HEK293 (cell line): ENCODE data around the gene SLMAP.

ENCODE experiments used
- CTCF ChIA-PET: fragments of 350-600 bp; formaldehyde crosslinking; extraction: SDS; loops from one replicate; lab custom pipeline; 2021; ENCODE audit warnings: antibody characterized with exemption; lab: Yijun Ruan, JAX
- POLR2A ChIA-PET: fragments of 300-600 bp; formaldehyde crosslinking; extraction: SDS; loops from one replicate; lab custom pipeline; 2020; ENCODE audit warnings: antibody characterized with exemption, inconsistent platforms; lab: Yijun Ruan, JAX
- H3K27ac ChIP-seq: fragments of 200-500 bp; sonication (Bioruptor generic); 2 replicates; pipeline ENCODE4 v1.5.1; 2014; ENCODE audit warnings: low read depth, low read length, control low read depth, inconsistent platforms; ENCODE audit errors: extremely low read depth
- H3K36me3 ChIP-seq, 2 experiments: fragments of 200-500 bp in 1 of 2; sonication (Bioruptor generic) in 1 of 2; 1 replicate in 1 of 2; 2 replicates in 1 of 2; pipeline ENCODE4 v1.5.1; 2014 to 2017; ENCODE audit warnings: inconsistent platforms in 2 of 2, low read length in 2 of 2; ENCODE audit not compliant: control insufficient read depth in 2 of 2, insufficient read depth in 1 of 2
- H3K4me1 ChIP-seq: fragments of 200-500 bp; sonication (Bioruptor generic); 2 replicates; pipeline ENCODE4 v1.5.1; 2014; ENCODE audit warnings: mild to moderate bottlenecking, low read length, inconsistent platforms; ENCODE audit not compliant: control insufficient read depth, insufficient read depth
- H3K4me3 ChIP-seq: 2 replicates; pipeline ENCODE4 v1.5.1; 2011; ENCODE audit warnings: low read depth, mild to moderate bottlenecking, control low read depth, low read length, moderate library complexity
- H3K9me3 ChIP-seq: fragments of 200-500 bp; sonication (Bioruptor generic); 2 replicates; pipeline ENCODE4 v1.5.1; 2014; ENCODE audit warnings: low read depth, low read length, inconsistent platforms; ENCODE audit not compliant: control insufficient read depth, insufficient read depth
- GFI1B ChIP-seq: fragments of 450-650 bp; formaldehyde crosslinking; IDR thresholded peaks from 2 replicates; pipeline ENCODE4 v1.5.1; 2016; ENCODE audit warnings: missing biosample characterization, missing genetic modification characterization
- GLIS1 ChIP-seq: fragments of 450-650 bp; formaldehyde crosslinking; IDR thresholded peaks from 2 replicates; pipeline ENCODE4 v1.5.1; 2016; ENCODE audit warnings: missing biosample characterization, missing genetic modification characterization
- KLF1 ChIP-seq: fragments of 450-650 bp; formaldehyde crosslinking; IDR thresholded peaks from 2 replicates; pipeline ENCODE4 v1.5.1; 2016; ENCODE audit warnings: missing biosample characterization, missing genetic modification characterization
- KLF16 ChIP-seq: fragments of 450-650 bp; formaldehyde crosslinking; IDR thresholded peaks from 2 replicates; pipeline ENCODE4 v1.5.1; 2017; ENCODE audit warnings: missing biosample characterization, missing genetic modification characterization
- MYNN ChIP-seq: fragments of 450-650 bp; formaldehyde crosslinking; IDR thresholded peaks from 2 replicates; pipeline ENCODE4 v1.5.1; 2016; ENCODE audit warnings: missing biosample characterization, missing genetic modification characterization, borderline replicate concordance
- SCRT1 ChIP-seq: fragments of 450-650 bp; formaldehyde crosslinking; IDR thresholded peaks from 2 replicates; pipeline ENCODE4 v1.5.1; 2016; ENCODE audit warnings: missing biosample characterization, missing genetic modification characterization, borderline replicate concordance
- SP3 ChIP-seq: fragments of 450-650 bp; formaldehyde crosslinking; IDR thresholded peaks from 2 replicates; pipeline ENCODE4 v1.5.1; 2016; ENCODE audit warnings: missing biosample characterization, missing genetic modification characterization
- ZBTB1 ChIP-seq: fragments of 450-650 bp; formaldehyde crosslinking; IDR thresholded peaks from 2 replicates; pipeline ENCODE4 v1.5.1; 2016; ENCODE audit warnings: missing biosample characterization, missing genetic modification characterization
- ZBTB7A ChIP-seq: fragments of 450-650 bp; formaldehyde crosslinking; IDR thresholded peaks from 2 replicates; pipeline ENCODE4 v1.5.1; 2016; ENCODE audit warnings: low read depth, missing biosample characterization, missing genetic modification characterization
- ZFP37 ChIP-seq: fragments of 450-650 bp; formaldehyde crosslinking; IDR thresholded peaks from 2 replicates; pipeline ENCODE4 v1.5.1; 2016; ENCODE audit warnings: missing biosample characterization, missing genetic modification characterization
- ZFP41 ChIP-seq: fragments of 450-650 bp; formaldehyde crosslinking; IDR thresholded peaks from 2 replicates; pipeline ENCODE4 v1.5.1; 2016; ENCODE audit warnings: missing biosample characterization, missing genetic modification characterization, borderline replicate concordance
- ZNF112 ChIP-seq: fragments of 450-650 bp; formaldehyde crosslinking; IDR thresholded peaks from 2 replicates; pipeline ENCODE4 v1.5.0; 2017; ENCODE audit warnings: missing biosample characterization, missing genetic modification characterization
- ZNF184 ChIP-seq: fragments of 450-650 bp; IDR thresholded peaks from 2 replicates; pipeline ENCODE4 v1.5.1; 2018; ENCODE audit warnings: missing biosample characterization, mild to moderate bottlenecking, missing genetic modification characterization
- ZNF19 ChIP-seq: fragments of 450-650 bp; formaldehyde crosslinking; IDR thresholded peaks from 2 replicates; pipeline ENCODE4; 2016; ENCODE audit warnings: missing biosample characterization, missing genetic modification characterization, low read depth
- ZNF211 ChIP-seq: fragments of 450-650 bp; formaldehyde crosslinking; IDR thresholded peaks from 2 replicates; pipeline ENCODE4 v1.5.1; 2016; ENCODE audit warnings: low read depth, missing biosample characterization, missing genetic modification characterization
- ZNF394 ChIP-seq: fragments of 450-650 bp; formaldehyde crosslinking; IDR thresholded peaks from 2 replicates; pipeline ENCODE4 v1.5.1; 2016; ENCODE audit warnings: missing biosample characterization, missing genetic modification characterization, mild to moderate bottlenecking, moderate library complexity, borderline replicate concordance
- ZNF48 ChIP-seq: fragments of 450-650 bp; formaldehyde crosslinking; IDR thresholded peaks from 2 replicates; pipeline ENCODE4 v1.5.1; 2016; ENCODE audit warnings: missing biosample characterization, missing genetic modification characterization
- ZNF560 ChIP-seq: fragments of 450-650 bp; formaldehyde crosslinking; IDR thresholded peaks from 2 replicates; pipeline ENCODE4 v1.5.1; 2017; ENCODE audit warnings: missing biosample characterization, missing genetic modification characterization, borderline replicate concordance
- ZNF626 ChIP-seq: fragments of 450-650 bp; sonication (Bioruptor Pico); formaldehyde crosslinking; IDR thresholded peaks from 2 replicates; pipeline ENCODE4 v1.5.1; 2018; ENCODE audit warnings: missing biosample characterization, missing genetic modification characterization, inconsistent platforms
- ZNF654 ChIP-seq: fragments of 450-650 bp; formaldehyde crosslinking; IDR thresholded peaks from 2 replicates; pipeline ENCODE4 v1.5.1; 2016; ENCODE audit warnings: low read depth, missing biosample characterization, missing genetic modification characterization
- ZNF670 ChIP-seq: fragments of 450-650 bp; formaldehyde crosslinking; IDR thresholded peaks from 2 replicates; pipeline ENCODE4 v1.5.1; 2016; ENCODE audit warnings: missing biosample characterization, missing genetic modification characterization, low read depth
- TF ChIP-seq, protein P1 (sequence below): fragments of 450-650 bp; formaldehyde crosslinking; IDR thresholded peaks from 2 replicates; pipeline ENCODE4 v1.5.1; 2017; ENCODE audit warnings: missing biosample characterization, missing genetic modification characterization
- TF ChIP-seq, protein P2 (sequence below): fragments of 450-650 bp; formaldehyde crosslinking; IDR thresholded peaks from 2 replicates; pipeline ENCODE4 v1.5.1; 2016; ENCODE audit warnings: missing biosample characterization, missing genetic modification characterization, borderline replicate concordance
- TF ChIP-seq, protein P3 (sequence below): fragments of 450-650 bp; formaldehyde crosslinking; IDR thresholded peaks from 2 replicates; pipeline ENCODE4 v1.5.1; 2016; ENCODE audit warnings: missing biosample characterization, missing genetic modification characterization
- TF ChIP-seq, protein P4 (sequence below): fragments of 450-650 bp; formaldehyde crosslinking; IDR thresholded peaks from 2 replicates; pipeline ENCODE4 v1.5.0; 2017; ENCODE audit warnings: missing biosample characterization, missing genetic modification characterization, borderline replicate concordance

SLMAP gene

DNA sequence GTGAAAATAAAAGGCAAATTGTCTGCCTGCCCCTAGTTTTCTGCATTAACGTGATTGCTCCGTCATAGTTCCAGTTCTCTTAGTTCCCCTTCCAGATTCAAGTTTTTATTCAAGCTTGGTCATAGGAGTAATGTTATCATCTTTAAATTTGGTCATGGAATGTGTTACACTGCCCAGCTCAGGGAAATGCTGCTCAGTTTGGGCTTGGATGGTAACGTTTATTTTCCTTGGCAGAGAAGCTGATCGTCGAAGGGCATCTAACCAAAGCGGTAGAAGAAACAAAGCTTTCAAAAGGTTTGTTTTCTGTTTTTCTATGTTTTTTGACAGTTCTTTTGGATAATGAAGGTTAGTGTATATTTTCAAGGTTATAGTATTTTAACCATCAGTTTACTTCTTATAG, 133.7 kb downstream of the SLMAP start:
- no peak for TF ChIP-seq ZBTB1 (tag by site-specific recombination)
- no peak for TF ChIP-seq ZNF112
- TF ChIP-seq KLF1 (tag by site-specific recombination): no peak
- no peak for TF ChIP-seq ZNF19 (tag by site-specific recombination)
- TF ChIP-seq ZBTB7A (tag by site-specific recombination): no peak
- TF ChIP-seq SP3: no peak
- TF ChIP-seq, protein P1, sequence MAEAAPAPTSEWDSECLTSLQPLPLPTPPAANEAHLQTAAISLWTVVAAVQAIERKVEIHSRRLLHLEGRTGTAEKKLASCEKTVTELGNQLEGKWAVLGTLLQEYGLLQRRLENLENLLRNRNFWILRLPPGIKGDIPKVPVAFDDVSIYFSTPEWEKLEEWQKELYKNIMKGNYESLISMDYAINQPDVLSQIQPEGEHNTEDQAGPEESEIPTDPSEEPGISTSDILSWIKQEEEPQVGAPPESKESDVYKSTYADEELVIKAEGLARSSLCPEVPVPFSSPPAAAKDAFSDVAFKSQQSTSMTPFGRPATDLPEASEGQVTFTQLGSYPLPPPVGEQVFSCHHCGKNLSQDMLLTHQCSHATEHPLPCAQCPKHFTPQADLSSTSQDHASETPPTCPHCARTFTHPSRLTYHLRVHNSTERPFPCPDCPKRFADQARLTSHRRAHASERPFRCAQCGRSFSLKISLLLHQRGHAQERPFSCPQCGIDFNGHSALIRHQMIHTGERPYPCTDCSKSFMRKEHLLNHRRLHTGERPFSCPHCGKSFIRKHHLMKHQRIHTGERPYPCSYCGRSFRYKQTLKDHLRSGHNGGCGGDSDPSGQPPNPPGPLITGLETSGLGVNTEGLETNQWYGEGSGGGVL (tag by site-specific recombination): no peak
- no peak for TF ChIP-seq ZFP37 (tag by site-specific recombination)
- no peak for TF ChIP-seq ZFP41 (tag by site-specific recombination)
- no peak for TF ChIP-seq MYNN (tag by site-specific recombination)
- TF ChIP-seq ZNF48: no peak
- TF ChIP-seq KLF16 (tag by site-specific recombination): no peak
- TF ChIP-seq, protein P2, sequence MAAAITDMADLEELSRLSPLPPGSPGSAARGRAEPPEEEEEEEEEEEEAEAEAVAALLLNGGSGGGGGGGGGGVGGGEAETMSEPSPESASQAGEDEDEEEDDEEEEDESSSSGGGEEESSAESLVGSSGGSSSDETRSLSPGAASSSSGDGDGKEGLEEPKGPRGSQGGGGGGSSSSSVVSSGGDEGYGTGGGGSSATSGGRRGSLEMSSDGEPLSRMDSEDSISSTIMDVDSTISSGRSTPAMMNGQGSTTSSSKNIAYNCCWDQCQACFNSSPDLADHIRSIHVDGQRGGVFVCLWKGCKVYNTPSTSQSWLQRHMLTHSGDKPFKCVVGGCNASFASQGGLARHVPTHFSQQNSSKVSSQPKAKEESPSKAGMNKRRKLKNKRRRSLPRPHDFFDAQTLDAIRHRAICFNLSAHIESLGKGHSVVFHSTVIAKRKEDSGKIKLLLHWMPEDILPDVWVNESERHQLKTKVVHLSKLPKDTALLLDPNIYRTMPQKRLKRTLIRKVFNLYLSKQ (tag by site-specific recombination): no peak
- TF ChIP-seq GLIS1 (tag by site-specific recombination): no peak
- TF ChIP-seq, protein P3, sequence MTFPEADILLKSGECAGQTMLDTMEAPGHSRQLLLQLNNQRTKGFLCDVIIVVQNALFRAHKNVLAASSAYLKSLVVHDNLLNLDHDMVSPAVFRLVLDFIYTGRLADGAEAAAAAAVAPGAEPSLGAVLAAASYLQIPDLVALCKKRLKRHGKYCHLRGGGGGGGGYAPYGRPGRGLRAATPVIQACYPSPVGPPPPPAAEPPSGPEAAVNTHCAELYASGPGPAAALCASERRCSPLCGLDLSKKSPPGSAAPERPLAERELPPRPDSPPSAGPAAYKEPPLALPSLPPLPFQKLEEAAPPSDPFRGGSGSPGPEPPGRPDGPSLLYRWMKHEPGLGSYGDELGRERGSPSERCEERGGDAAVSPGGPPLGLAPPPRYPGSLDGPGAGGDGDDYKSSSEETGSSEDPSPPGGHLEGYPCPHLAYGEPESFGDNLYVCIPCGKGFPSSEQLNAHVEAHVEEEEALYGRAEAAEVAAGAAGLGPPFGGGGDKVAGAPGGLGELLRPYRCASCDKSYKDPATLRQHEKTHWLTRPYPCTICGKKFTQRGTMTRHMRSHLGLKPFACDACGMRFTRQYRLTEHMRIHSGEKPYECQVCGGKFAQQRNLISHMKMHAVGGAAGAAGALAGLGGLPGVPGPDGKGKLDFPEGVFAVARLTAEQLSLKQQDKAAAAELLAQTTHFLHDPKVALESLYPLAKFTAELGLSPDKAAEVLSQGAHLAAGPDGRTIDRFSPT (tag by site-specific recombination): no peak
- TF ChIP-seq ZNF211 (tag by site-specific recombination): no peak
- Histone ChIP-seq H3K9me3 (no peaks in the 10 kb centered on the region), H3K4me3 (no peak overlapping the region), H3K4me1 (no peaks in the 10 kb centered on the region), H3K36me3 (peaks cover 0 to 8% of the 10 kb centered on the region in 2 experiments; a peak in 2 of 3 replicates), H3K27ac (no peak overlapping the region)
- POLR2A ChIA-PET: no interaction called here
- CTCF ChIA-PET: no interaction called here

DNA sequence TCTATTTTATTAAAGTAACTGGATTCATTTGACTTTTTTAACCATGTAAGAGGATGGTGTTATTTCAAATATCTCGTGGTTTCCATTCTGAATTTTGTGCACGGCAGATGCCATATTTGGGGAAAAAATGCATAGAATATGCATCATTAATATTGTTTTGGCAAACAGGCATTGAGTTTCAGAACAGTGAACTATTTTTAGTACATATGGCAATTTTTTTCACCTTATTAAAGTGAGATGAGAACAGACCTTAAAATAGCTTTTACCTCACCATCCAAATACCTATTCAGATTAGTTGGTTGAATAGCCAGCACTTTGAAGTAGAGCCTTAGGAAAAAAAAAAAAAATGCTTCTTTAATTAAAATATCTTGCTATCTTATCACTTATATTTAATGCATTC, 134.8 kb downstream of the SLMAP start:
- TF ChIP-seq ZNF184 (tag by site-specific recombination): no peak
- TF ChIP-seq, protein P4, sequence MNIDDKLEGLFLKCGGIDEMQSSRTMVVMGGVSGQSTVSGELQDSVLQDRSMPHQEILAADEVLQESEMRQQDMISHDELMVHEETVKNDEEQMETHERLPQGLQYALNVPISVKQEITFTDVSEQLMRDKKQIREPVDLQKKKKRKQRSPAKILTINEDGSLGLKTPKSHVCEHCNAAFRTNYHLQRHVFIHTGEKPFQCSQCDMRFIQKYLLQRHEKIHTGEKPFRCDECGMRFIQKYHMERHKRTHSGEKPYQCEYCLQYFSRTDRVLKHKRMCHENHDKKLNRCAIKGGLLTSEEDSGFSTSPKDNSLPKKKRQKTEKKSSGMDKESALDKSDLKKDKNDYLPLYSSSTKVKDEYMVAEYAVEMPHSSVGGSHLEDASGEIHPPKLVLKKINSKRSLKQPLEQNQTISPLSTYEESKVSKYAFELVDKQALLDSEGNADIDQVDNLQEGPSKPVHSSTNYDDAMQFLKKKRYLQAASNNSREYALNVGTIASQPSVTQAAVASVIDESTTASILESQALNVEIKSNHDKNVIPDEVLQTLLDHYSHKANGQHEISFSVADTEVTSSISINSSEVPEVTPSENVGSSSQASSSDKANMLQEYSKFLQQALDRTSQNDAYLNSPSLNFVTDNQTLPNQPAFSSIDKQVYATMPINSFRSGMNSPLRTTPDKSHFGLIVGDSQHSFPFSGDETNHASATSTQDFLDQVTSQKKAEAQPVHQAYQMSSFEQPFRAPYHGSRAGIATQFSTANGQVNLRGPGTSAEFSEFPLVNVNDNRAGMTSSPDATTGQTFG: no peak
- no peak for TF ChIP-seq ZNF654 (tag by site-specific recombination)
- no peak for TF ChIP-seq ZNF670
- TF ChIP-seq GFI1B (tag by site-specific recombination): no peak
- no peak for TF ChIP-seq ZNF560 (tag by site-specific recombination)
- TF ChIP-seq SCRT1: no peak
- no peak for TF ChIP-seq ZNF626 (tag by site-specific recombination)
- no peak for TF ChIP-seq ZNF394 (tag by site-specific recombination)
- POLR2A ChIA-PET: no interaction called here

More for the DNA sequence above, 134.8 kb downstream of the SLMAP start:
- H3K36me3 ChIP-seq: peaks cover 0 to 8% of the 10 kb centered on the region in 2 experiments; a peak in 2 of 3 replicates
- H3K4me1 ChIP-seq: no peaks in the 10 kb centered on the region
- no peaks in the 10 kb centered on the region for H3K9me3 ChIP-seq
- H3K4me3 ChIP-seq: no peak overlapping the region
- CTCF ChIA-PET: interaction anchor here (0.6 kb wide), 1 partner anchor 123 kb away, joined by 3 read pairs; no protein-coding TSS in a partner anchor
- H3K27ac ChIP-seq: no peak overlapping the region
